AG09309 (cell line): ENCODE results near the gene MMP25.
A peak's percentile ranks its signal among the peaks of the same experiment; 100 is the strongest.

Experiments used
- DNase-seq: peaks from one replicate; pipeline ENCODE4 v3.0.0-alpha.2; 2010; ENCODE audit warnings: low read depth
- H3K4me3 ChIP-seq: 2 replicates; pipeline ENCODE4 v1.5.1; 2011; ENCODE audit warnings: mild to moderate bottlenecking, low read depth, low read length, moderate library complexity; ENCODE audit not compliant: control insufficient read depth
- TF ChIP-seq, protein P1 (sequence below): IDR thresholded peaks from 2 replicates; pipeline ENCODE4 v1.5.1; 2011; ENCODE audit warnings: mild to moderate bottlenecking, low read depth, low read length, inconsistent platforms; ENCODE audit not compliant: insufficient read depth, control insufficient read depth; ENCODE audit errors: missing control alignments

Gene MMP25, protein sequence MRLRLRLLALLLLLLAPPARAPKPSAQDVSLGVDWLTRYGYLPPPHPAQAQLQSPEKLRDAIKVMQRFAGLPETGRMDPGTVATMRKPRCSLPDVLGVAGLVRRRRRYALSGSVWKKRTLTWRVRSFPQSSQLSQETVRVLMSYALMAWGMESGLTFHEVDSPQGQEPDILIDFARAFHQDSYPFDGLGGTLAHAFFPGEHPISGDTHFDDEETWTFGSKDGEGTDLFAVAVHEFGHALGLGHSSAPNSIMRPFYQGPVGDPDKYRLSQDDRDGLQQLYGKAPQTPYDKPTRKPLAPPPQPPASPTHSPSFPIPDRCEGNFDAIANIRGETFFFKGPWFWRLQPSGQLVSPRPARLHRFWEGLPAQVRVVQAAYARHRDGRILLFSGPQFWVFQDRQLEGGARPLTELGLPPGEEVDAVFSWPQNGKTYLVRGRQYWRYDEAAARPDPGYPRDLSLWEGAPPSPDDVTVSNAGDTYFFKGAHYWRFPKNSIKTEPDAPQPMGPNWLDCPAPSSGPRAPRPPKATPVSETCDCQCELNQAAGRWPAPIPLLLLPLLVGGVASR

GRCh38 chr16:3045758-3046640 is at the start of gene MMP25:
Gene MMP25 (plus strand): TSS chr16:3046561. CDS start chr16:3046918, 357 bp downstream.
- H3K4me3 ChIP-seq: peak within 1 kb of the TSS; percentile 50
- DNase-seq: no peak
- TF ChIP-seq, protein P1, sequence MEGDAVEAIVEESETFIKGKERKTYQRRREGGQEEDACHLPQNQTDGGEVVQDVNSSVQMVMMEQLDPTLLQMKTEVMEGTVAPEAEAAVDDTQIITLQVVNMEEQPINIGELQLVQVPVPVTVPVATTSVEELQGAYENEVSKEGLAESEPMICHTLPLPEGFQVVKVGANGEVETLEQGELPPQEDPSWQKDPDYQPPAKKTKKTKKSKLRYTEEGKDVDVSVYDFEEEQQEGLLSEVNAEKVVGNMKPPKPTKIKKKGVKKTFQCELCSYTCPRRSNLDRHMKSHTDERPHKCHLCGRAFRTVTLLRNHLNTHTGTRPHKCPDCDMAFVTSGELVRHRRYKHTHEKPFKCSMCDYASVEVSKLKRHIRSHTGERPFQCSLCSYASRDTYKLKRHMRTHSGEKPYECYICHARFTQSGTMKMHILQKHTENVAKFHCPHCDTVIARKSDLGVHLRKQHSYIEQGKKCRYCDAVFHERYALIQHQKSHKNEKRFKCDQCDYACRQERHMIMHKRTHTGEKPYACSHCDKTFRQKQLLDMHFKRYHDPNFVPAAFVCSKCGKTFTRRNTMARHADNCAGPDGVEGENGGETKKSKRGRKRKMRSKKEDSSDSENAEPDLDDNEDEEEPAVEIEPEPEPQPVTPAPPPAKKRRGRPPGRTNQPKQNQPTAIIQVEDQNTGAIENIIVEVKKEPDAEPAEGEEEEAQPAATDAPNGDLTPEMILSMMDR: no peak

DNA sequence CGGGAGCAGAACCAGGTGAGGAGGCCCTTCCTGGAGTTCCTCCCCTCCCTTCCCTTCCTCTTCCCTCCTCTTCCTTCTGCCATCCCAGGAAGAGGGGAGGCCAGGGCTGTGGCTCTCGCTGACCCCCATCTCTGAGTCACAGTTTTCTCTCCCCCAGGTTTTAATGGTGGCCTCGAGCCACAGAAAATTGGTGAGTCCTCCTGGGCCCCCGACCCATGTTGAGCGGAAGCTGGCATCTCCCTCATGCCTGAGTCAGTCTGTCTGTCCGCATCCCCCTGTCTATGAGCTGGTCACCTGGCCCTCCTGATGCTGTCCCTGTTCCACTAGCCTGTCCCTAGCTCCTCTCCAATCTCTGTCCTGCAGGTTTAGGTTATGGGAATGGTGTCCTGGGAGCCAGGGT is 46.4 kb upstream of the MMP25 start:
- H3K4me3 ChIP-seq: no peak overlapping the region
- no peak for DNase-seq
- TF ChIP-seq, protein P1: no peak

DNA sequence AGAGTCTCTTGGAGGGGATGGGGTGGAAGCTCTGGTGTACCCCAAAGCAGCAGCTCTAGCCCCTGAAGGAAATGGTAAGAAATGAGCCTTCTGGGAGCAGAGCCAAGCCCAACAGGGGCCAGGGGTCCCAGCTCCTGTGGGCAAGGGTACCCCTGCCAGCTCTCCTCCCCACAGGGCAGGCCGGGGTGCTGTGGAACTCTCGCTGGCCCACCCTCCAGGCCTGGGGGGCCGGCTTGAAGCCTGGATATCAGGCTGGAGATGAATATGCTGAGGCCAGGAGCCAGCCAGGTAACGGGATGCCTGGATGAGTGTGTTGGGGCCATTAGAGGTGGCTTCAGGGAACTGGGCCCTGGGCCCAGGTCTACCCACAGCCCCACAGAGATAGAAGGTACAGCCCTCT is 45.8 kb upstream of the MMP25 start:
- no peak for DNase-seq
- H3K4me3 ChIP-seq: no peak overlapping the region
- TF ChIP-seq, protein P1: no peak

DNA sequence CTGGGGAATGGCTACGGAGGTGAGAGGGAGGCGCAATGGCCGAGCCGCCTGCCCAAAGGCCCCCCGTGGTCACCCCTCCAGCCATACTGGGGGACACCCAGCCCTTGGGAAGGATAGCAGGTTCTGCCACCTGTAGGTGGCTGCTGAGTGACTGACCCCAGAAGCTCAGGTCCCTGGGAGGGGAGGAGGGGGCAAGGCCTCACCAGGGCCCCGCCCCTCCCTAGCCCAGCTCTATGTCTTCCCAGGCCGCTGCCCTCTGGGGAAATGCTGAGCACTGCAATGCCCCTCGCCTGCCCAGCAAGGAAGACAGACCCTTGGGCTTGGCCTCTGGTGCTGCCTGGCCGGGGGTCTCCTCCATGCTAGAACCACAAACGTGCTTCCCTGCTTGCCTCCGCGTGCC is 45.0 kb upstream of the MMP25 start:
- DNase-seq: no peak
- no peak overlapping the region for H3K4me3 ChIP-seq
- TF ChIP-seq, protein P1: no peak

GRCh38 chr16:3003582-3004270 is 42.6 kb upstream of the MMP25 start:
- TF ChIP-seq, protein P1: peak; percentile 50
- peak; percentile 88 for DNase-seq
- no peak overlapping the region for H3K4me3 ChIP-seq

DNA sequence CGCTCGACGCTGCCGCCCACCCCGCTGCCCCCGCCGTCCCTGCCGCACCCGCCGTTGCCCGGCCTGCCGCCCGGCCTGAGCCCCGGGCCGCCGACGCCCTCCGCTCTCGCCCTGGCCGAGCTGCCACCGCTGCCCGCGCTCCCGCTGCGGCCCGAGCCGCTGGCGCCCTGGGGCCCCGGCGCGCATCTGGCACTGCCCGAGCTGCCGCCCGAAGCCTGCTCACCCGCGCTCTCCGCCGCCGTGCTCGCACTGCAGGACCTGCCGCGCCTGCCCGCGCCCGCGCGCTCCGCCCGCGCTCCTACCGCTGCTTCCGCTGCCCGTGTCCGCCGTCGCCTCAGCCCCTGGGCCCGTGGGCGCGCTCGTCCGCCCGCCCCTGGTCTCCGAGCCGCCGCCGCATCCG is 42.0 kb upstream of the MMP25 start:
- DNase-seq: no peak
- TF ChIP-seq, protein P1: no peak
- H3K4me3 ChIP-seq: no peak overlapping the region
